ENCODE measurements around the gene TBC1D22B. TPM values are rescaled to one million over a fixed set of nuclear protein-coding genes. Genes with fewer than 3 reads are reported as not detected.
"Not testable (repeated sequence)": the region's sequence is repeated elsewhere in the genome, so short reads cannot be mapped to it uniquely, and the experiment has no call there.

TBC1D22B gene
- total and polyA plus RNA-seq, 2 donors from 2014 or later, result 9.7 to 12.8 TPM

DNA sequence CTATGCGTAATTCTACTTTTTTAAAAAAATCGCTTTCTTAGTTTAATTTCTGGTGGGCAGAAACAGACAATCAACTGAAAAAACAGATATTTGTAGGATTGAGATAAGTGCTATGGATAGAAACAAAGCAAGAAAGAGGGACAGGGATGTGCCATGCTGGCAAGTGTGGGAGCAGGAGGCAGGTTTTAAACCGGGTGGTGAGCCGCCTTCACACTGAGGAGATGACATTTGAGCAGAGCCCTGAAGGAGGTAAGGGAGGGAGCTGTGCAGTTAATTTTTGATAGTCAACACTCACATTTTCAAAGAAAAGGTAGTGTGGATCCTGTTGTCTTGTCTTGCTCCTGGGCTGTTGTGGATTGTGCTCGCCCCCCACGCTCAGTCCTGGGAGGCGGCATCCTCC is 47.2 kb downstream of the TBC1D22B start:
- H3K4me3 ChIP-seq (ENCODE audit: low read length in 3 of 3), result no peak overlapping the region
- H3K36me3 ChIP-seq (ENCODE audit: control insufficient read depth in 2 of 3, insufficient read depth in 3 of 3, low read length in 3 of 3), result peaks cover 0 to 24% (median 13%) of the 10 kb centered on the region in 3 donors
- intact Hi-C loops (cut with DNase I), result no loop called here
- TF ChIP-seq, protein P1, sequence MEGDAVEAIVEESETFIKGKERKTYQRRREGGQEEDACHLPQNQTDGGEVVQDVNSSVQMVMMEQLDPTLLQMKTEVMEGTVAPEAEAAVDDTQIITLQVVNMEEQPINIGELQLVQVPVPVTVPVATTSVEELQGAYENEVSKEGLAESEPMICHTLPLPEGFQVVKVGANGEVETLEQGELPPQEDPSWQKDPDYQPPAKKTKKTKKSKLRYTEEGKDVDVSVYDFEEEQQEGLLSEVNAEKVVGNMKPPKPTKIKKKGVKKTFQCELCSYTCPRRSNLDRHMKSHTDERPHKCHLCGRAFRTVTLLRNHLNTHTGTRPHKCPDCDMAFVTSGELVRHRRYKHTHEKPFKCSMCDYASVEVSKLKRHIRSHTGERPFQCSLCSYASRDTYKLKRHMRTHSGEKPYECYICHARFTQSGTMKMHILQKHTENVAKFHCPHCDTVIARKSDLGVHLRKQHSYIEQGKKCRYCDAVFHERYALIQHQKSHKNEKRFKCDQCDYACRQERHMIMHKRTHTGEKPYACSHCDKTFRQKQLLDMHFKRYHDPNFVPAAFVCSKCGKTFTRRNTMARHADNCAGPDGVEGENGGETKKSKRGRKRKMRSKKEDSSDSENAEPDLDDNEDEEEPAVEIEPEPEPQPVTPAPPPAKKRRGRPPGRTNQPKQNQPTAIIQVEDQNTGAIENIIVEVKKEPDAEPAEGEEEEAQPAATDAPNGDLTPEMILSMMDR (IDR thresholded peaks at IDR 0.05; ENCODE audit: borderline replicate concordance, extremely low read depth, insufficient read depth), result no peak
- no peak overlapping the region for H3K9ac ChIP-seq (ENCODE audit: low read length in 3 of 3)
- H3K27ac ChIP-seq (ENCODE audit: low read depth in 2 of 2, low read length in 2 of 2), result no peak overlapping the region
- no peaks in the 10 kb centered on the region for H3K27me3 ChIP-seq (ENCODE audit: control insufficient read depth, insufficient read depth, low read length)
- H3K4me1 ChIP-seq (ENCODE audit: control insufficient read depth in 2 of 3, insufficient read depth in 2 of 3, low read depth in 1 of 3, low read length in 3 of 3), result no peaks in the 10 kb centered on the region
- no peaks in the 10 kb centered on the region for H3K9me3 ChIP-seq (ENCODE audit: control insufficient read depth in 2 of 3, insufficient read depth in 1 of 3, low read length in 3 of 3)
- FAIRE-seq (no peak), DNase-seq (no peak)

DNA sequence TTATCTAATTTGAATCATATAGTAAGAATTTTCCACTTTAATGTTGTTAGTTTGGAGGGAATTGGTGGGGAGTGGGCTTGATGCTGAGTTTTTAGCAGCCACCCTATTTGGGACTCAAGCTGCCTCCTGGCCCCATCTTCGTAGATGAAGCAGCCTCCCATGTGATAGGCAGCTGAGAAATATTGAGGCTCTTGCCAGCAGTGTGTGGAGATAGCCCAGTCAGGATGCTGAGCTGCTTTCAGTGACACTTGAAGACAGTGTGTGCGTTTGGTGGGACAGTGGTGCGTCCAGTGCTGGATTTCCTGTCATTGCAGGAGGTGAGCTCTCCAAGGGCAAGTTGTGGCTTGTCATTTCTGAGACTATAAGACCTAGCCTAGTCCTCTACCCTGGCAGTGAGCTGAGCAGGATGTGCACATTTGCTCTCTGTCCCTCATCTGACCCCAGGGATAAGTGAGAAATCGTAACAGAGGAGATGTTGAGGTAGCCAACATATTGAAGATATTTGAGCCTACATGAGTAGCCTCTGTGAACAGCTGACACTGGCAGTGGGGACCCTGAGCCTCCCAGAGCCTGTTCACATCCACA is 48.4 kb downstream of the TBC1D22B start:
- intact Hi-C loops (cut with DNase I), result no loop called here
- H3K4me3 ChIP-seq (ENCODE audit: low read length in 3 of 3), result no peak overlapping the region
- no peaks in the 10 kb centered on the region for H3K9me3 ChIP-seq (ENCODE audit: control insufficient read depth in 2 of 3, insufficient read depth in 1 of 3, low read length in 3 of 3)
- H3K27me3 ChIP-seq (ENCODE audit: control insufficient read depth, insufficient read depth, low read length), result no peaks in the 10 kb centered on the region
- DNase-seq (no peak), FAIRE-seq (no peak)
- H3K9ac ChIP-seq (ENCODE audit: low read length in 3 of 3), result no peak overlapping the region
- H3K4me1 ChIP-seq (ENCODE audit: control insufficient read depth in 2 of 3, insufficient read depth in 2 of 3, low read depth in 1 of 3, low read length in 3 of 3), result no peaks in the 10 kb centered on the region
- TF ChIP-seq, protein P1 (IDR thresholded peaks at IDR 0.05; ENCODE audit: borderline replicate concordance, extremely low read depth, insufficient read depth), result no peak
- no peak overlapping the region for H3K27ac ChIP-seq (ENCODE audit: low read depth in 2 of 2, low read length in 2 of 2)
- H3K36me3 ChIP-seq (ENCODE audit: control insufficient read depth in 2 of 3, insufficient read depth in 3 of 3, low read length in 3 of 3), result peaks cover 0 to 24% (median 13%) of the 10 kb centered on the region in 3 donors

DNA sequence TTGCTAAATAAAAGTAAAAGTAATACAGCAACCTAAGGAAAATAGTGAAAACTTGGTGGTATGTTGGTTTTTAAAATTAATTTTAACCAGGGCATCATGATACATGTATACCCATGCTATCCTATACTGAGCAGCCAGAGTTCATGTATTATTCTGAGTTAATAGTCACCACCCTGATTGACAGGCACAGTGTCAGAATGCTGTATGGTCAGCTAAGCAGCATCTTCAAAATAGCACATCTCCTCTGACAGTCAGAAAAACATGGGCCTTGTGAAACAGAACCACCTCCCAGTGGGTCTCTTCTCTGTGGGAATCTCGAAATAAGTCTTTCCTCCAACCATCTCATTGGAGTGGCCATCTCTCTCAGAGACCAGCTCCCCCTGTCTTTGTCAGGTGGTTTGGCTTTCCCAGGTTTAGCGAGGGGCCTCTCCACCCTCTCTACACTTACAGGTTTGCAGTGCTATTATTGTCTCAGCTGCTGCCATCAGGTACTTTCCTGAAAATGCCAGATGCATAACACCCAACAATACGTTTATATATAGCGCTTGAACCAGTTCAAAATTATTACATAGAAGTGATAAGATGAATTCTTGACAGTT is 49.2 kb downstream of the TBC1D22B start:
- FAIRE-seq (no peak), DNase-seq (no peak)
- intact Hi-C loops (cut with DNase I), result no loop called here
- H3K9ac ChIP-seq (ENCODE audit: low read length in 3 of 3), result no peak overlapping the region
- peaks cover 0 to 24% (median 13%) of the 10 kb centered on the region in 3 donors for H3K36me3 ChIP-seq (ENCODE audit: control insufficient read depth in 2 of 3, insufficient read depth in 3 of 3, low read length in 3 of 3)
- no peaks in the 10 kb centered on the region for H3K4me1 ChIP-seq (ENCODE audit: control insufficient read depth in 2 of 3, insufficient read depth in 2 of 3, low read depth in 1 of 3, low read length in 3 of 3)
- no peaks in the 10 kb centered on the region for H3K9me3 ChIP-seq (ENCODE audit: control insufficient read depth in 2 of 3, insufficient read depth in 1 of 3, low read length in 3 of 3)
- H3K27ac ChIP-seq (ENCODE audit: low read depth in 2 of 2, low read length in 2 of 2), result no peak overlapping the region
- no peak overlapping the region for H3K4me3 ChIP-seq (ENCODE audit: low read length in 3 of 3)
- TF ChIP-seq, protein P1 (IDR thresholded peaks at IDR 0.05; ENCODE audit: borderline replicate concordance, extremely low read depth, insufficient read depth), result no peak
- no peaks in the 10 kb centered on the region for H3K27me3 ChIP-seq (ENCODE audit: control insufficient read depth, insufficient read depth, low read length)

DNA sequence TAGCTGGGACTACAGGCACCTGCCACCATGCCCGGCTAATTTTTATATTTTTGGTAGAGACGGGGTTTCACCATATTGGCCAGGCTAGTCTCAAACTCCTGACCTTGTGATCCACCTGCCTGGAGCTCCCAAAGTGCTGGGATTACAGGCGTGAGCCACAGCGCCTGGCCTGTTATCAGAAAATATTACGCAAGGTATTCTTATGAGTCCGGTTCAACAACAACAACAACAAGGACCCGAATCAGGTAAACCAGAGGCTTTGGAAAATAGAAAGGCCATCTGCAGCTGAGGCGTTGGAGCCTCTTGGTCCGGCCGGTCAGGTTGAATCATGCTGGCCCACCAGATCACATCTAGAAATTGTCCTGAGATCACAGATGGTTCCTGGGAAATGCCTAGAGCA is 49.9 kb downstream of the TBC1D22B start:
- H3K4me3 ChIP-seq (ENCODE audit: low read length in 3 of 3); intact Hi-C loops (cut with DNase I); FAIRE-seq; H3K9ac ChIP-seq (ENCODE audit: low read length in 3 of 3); H3K4me1 ChIP-seq (ENCODE audit: control insufficient read depth in 2 of 3, insufficient read depth in 2 of 3, low read depth in 1 of 3, low read length in 3 of 3); H3K9me3 ChIP-seq (ENCODE audit: control insufficient read depth in 2 of 3, insufficient read depth in 1 of 3, low read length in 3 of 3); DNase-seq; H3K27ac ChIP-seq (ENCODE audit: low read depth in 2 of 2, low read length in 2 of 2); H3K27me3 ChIP-seq (ENCODE audit: control insufficient read depth, insufficient read depth, low read length): not testable (repeated sequence)
- peaks cover 0 to 24% (median 11%) of the 10 kb centered on the region in 3 donors for H3K36me3 ChIP-seq (ENCODE audit: control insufficient read depth in 2 of 3, insufficient read depth in 3 of 3, low read length in 3 of 3)
